ENCODE data around the gene CCRL2. TPM values are rescaled to one million over a fixed set of nuclear protein-coding genes. Genes with fewer than 3 reads are reported as not detected.

CCRL2 gene
- total RNA-seq, 1 donor from 2014 or later = 1.9 TPM

- Mint-ChIP-seq H3K27ac (no peak overlapping the region), H3K4me1 (peaks cover 31% of the 10 kb centered on the region), H3K36me3 (ENCODE audit: low read depth) (peaks cover 3% of the 10 kb centered on the region), H3K9me3 (no peaks in the 10 kb centered on the region), H3K4me3 (no peak overlapping the region), H3K27me3 (no peaks in the 10 kb centered on the region)
- POLR2A ChIA-PET = no interaction called here
- no peak for DNase-seq
- CTCF ChIA-PET = no interaction called here
- intact Hi-C loops (cut with micrococcal nuclease) = no loop called here
- TF ChIP-seq CTCF (IDR thresholded peaks at IDR 0.05) = no peak
- ATAC-seq (ENCODE audit: low read depth) = no peak
These were observed 1.8 kb downstream of the CCRL2 start for GRCh38 chr3:46408853-46409252.

GRCh38 chr3:46409739-46410489, 2.9 kb downstream of the CCRL2 start:
- no peak for DNase-seq
- no peak overlapping the region for H3K4me3 Mint-ChIP-seq
- ChIA-PET CTCF (no interaction called here), POLR2A (interaction anchor here (0.7 kb wide), 1 partner anchor 94 kb away, joined by 3 read pairs; no protein-coding TSS in a partner anchor)
- no peaks in the 10 kb centered on the region for H3K9me3 Mint-ChIP-seq
- H3K27me3 Mint-ChIP-seq = no peaks in the 10 kb centered on the region
- no peak for ATAC-seq (ENCODE audit: low read depth)
- H3K27ac Mint-ChIP-seq = no peak overlapping the region
- peaks cover 31% of the 10 kb centered on the region for H3K4me1 Mint-ChIP-seq
- TF ChIP-seq CTCF (IDR thresholded peaks at IDR 0.05) = no peak
- peaks cover 3% of the 10 kb centered on the region for H3K36me3 Mint-ChIP-seq (ENCODE audit: low read depth)
- intact Hi-C loops (cut with micrococcal nuclease) = no loop called here

GRCh38 chr3:46410669-46411068, 3.6 kb downstream of the CCRL2 start:
- CTCF ChIA-PET = no interaction called here
- H3K27me3 Mint-ChIP-seq = no peaks in the 10 kb centered on the region
- H3K4me3 Mint-ChIP-seq = no peak overlapping the region
- DNase-seq (no peak), ATAC-seq (ENCODE audit: low read depth) (no peak)
- H3K36me3 Mint-ChIP-seq (ENCODE audit: low read depth) = peaks cover 3% of the 10 kb centered on the region
- H3K4me1 Mint-ChIP-seq = peaks cover 26% of the 10 kb centered on the region
- no peak overlapping the region for H3K27ac Mint-ChIP-seq
- no peaks in the 10 kb centered on the region for H3K9me3 Mint-ChIP-seq
- intact Hi-C loops (cut with micrococcal nuclease) = no loop called here
- TF ChIP-seq CTCF (IDR thresholded peaks at IDR 0.05) = no peak
- POLR2A ChIA-PET = no interaction called here

- DNase-seq = no peak
- Mint-ChIP-seq H3K4me3 (no peak overlapping the region), H3K27me3 (no peaks in the 10 kb centered on the region), H3K36me3 (ENCODE audit: low read depth) (peaks cover 3% of the 10 kb centered on the region), H3K27ac (no peak overlapping the region), H3K9me3 (no peaks in the 10 kb centered on the region), H3K4me1 (peaks cover 21% of the 10 kb centered on the region)
- POLR2A ChIA-PET = no interaction called here
- CTCF ChIA-PET = no interaction called here
- no peak for ATAC-seq (ENCODE audit: low read depth)
- intact Hi-C loops (cut with micrococcal nuclease) = no loop called here
- TF ChIP-seq CTCF (IDR thresholded peaks at IDR 0.05) = no peak
These were observed 4.2 kb downstream of the CCRL2 start for GRCh38 chr3:46411271-46411670.

GRCh38 chr3:46412786-46413298, 5.8 kb downstream of the CCRL2 start:
- TF ChIP-seq CTCF (IDR thresholded peaks at IDR 0.05) = no peak
- Mint-ChIP-seq H3K9me3 (no peaks in the 10 kb centered on the region), H3K4me1 (peaks cover 6% of the 10 kb centered on the region), H3K36me3 (ENCODE audit: low read depth) (peaks cover 3% of the 10 kb centered on the region), H3K4me3 (no peak overlapping the region), H3K27ac (no peak overlapping the region), H3K27me3 (no peaks in the 10 kb centered on the region)
- POLR2A ChIA-PET = no interaction called here
- intact Hi-C loops (cut with micrococcal nuclease) = no loop called here
- ATAC-seq (ENCODE audit: low read depth) (no peak), DNase-seq (no peak)
- CTCF ChIA-PET = no interaction called here
